Medulla oblongata (tissue), 1 donor: ENCODE results near the gene C22orf31.
"Not testable (repeated sequence)": the region's sequence is repeated elsewhere in the genome, so short reads cannot be mapped to it uniquely, and the experiment has no call there.

Source experiments
- DNase-seq: peaks from one replicate; pipeline ENCODE4 v3.0.0-alpha.2; 2015; ENCODE audit errors: extremely low spot score

C22orf31 gene

DNA sequence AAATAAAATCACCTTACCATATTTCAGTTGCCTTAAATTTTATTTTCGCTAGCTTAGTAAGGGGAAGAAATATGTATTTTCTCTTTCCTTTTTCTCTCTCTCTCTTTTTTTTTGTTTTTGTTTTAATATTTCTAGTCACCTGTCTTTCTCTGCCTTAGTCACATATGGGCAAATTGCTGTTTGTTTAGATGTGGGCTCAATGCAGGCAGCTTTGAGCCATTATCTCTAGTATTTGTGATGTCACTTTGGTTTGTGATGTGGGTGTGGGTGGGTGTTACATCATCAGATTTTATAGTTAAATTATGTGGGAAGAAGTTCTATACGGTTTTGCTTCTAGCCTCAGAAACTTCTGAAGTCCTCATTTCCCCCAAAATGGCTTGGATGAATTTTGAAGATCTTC is at the start of gene C22orf31:
Gene C22orf31, minus strand, starts transcription at position 59 of the 400 bp plus-strand sequence. Its CDS starts 39 bp downstream, at position 20.
- DNase-seq = no peak

DNA sequence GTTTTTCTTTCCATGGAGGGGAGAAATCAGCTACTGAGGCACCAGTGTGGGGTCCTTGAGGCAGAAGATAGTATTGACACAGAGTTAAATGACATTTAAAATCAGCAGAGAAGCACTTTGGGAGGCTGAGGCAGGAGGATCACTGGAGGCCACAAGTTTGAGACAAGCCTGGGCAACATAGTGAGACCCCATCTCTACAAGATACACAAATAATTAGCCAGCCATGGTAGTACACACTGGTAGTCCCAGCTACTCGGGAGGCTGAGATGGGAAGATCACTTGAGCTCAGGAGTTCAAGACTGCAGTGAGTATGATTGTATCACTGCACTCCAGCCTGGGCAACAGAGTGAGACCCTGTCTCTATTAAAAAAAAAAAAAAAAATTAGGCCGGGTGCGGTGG is 49.3 kb upstream of the C22orf31 start:
- no peak for DNase-seq

DNA sequence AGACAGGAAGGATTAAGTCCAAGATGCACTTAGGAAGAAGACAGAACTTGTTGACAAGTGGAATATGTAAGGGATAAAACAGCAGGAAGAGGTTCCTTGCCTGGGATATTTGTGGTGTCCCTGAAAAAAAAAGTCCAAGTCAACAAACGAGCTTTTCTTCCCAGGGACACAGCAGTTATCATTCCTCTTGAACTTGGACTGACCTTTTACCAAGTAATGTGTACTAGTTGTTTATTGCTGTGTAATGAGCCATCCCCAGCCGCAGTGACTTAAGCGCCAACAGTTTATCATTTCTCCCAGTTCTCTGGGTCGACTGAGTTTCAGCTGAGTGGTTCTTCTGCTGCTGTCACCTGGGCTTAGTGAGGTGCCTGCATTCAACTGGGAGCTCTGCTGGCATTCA is 48.2 kb upstream of the C22orf31 start:
- no peak for DNase-seq

GRCh38 chr22:29108137-29108536 is 46.5 kb upstream of the C22orf31 start:
- DNase-seq = no peak

- DNase-seq = no peak
Observed at GRCh38 chr22:29106839-29107238, 45.2 kb upstream of the C22orf31 start.

DNA sequence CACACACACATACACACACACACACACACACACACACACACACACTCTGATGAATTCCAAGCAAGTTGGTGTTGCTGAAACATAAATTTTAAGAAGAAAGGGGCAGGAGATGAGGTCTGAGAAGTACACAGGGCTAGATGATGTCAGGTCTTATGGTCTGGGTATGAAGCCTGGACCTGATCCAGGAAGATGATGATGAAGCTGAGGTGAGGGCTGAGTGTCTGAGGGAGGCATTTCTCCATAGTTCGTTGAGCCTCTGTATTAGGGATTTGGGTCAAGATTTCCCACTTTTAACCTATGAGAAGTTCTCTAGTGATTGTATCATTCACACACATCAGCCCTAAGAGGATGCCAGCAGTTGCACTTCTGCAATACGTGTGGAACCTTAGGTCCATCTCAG is 43.8 kb upstream of the C22orf31 start:
- DNase-seq = no peak

- no peak for DNase-seq
Observed at GRCh38 chr22:29103121-29103520, 41.5 kb upstream of the C22orf31 start.

DNA sequence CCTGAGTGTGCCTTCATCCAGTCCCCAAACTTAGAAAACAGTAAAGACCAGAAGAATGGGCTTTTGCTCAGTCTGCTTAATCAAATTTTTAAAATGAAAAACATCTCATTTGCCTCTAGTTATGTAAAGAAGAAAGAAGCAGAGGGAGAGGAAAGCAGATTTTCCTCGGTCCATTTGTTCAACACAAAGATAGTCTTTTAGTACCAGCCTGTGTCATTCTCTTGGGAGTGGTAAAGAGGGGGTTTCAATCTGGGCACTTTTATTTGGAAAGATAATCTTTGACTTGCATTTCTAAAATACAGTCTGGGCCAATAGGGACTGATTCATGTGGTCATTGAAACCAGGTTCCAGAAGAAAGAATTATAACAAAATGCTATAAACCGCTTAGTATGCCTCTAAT is 40.7 kb upstream of the C22orf31 start:
- DNase-seq = no peak

GRCh38 chr22:29098296-29098695 is 36.7 kb upstream of the C22orf31 start:
- DNase-seq = no peak

GRCh38 chr22:29096736-29097669 is 35.4 kb upstream of the C22orf31 start:
- DNase-seq = peak; percentile 50

DNA sequence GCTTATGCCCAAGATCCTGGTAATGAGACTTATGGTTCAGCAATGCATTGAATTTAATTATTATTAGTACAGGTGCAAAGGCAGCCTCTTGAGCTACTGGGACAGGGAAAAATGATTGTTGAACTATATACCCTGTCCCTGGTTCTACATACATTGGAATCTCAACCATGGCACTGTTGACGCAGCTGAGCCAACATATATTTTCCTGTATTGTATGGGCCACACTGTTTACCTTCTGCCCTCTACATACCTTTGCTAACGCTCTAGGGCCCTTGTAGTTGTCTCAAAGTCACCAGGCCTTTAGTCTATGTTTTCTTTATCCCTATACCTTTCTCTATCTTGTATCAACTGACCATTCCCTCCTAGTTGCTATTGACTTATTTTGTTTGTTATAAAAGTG is 33.8 kb upstream of the C22orf31 start:
- DNase-seq = no peak

DNA sequence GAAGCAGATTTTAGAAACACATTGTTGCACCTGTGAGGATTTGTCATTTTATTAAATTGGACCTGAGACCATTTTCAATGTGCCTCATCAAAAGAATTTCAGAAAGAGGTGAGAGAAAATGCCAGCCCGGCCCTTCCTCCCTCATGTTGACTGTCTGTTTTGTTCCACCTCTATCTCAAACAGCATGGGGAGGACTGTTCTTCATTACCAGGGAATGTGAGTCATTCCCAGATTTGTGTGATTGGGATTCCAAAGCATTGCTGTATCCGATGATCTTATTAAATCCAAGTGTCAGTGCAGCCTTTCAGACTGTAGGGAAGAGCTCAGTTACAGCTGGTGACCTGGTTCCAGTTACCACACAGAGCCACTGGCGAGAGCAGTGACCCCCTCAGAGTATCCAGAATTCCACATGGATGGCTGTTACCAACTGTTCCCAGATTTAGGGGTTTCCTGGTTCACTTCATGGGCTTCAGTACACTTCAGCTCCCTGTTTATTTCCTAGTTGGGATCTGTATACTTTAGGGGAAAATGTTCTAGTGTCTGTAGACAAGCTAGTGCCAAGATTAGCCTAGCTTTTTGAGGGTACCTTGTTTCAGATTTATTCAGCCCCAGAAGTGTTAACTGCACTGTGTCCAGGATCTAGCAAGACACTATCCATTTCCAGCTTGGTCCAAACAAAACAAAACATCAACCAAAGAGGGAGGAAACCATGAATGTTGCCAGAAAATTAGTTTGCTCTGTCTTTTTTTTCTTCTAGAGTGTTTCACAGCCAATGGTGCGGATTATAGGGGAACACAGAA is 32.1 kb upstream of the C22orf31 start:
- DNase-seq = no peak

DNA sequence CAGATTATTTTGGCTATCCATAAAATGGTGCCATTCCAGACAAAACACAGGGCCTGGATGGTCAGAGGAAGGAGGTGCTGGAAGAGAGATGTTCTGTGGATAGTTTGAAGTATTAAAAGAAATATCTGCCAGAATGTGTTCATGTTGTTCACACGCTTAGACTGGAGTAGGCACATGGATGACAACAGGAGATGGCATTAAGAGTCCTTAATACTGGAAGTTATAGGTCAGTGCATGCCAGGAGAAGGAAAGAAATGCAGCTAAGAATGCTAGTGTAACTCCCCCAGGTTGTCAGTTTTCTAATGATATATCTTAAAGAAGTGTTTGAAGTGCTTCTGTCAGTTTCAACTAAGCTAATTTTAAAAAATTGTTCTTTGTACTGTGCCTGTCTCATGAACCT is 31.4 kb upstream of the C22orf31 start:
- DNase-seq = no peak

DNA sequence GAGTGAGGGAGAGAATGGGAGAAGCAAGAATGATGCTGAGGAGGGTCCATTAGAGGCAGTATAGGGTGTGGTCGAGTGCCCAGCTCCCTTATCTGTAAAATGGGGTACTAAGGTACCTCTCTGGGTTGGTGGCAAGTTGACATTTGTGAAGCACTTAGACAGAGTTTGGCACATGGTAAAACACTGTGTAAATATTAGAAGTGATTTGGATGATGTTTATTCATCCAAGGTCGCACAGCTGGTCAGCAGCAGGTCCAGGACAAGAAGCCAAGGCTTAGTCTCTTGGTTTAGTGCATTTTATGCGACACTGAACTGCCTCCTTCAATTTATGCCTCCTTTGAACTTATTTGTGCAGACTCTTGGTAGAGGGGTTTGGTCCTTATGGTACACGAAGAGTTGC is 30.6 kb upstream of the C22orf31 start:
- DNase-seq = no peak

DNA sequence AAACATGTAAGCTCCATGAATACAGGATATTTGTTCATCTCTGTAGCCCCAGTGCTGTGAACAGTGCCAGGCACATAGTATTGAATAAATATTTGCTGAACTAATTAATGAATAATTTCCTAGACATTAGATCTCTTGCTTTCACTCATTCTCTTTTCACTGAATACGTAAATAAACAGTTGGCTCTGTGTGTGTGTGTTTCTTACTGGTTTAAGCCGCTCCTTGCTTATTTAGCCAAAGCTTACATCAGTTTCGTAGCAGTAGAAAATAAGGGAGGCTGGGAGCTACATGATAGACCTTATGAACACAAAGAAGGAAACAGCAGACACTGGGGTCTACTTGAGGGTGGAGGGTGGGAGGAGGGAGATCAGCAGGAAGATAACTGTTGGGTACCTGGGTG is 28.4 kb upstream of the C22orf31 start:
- no peak for DNase-seq

GRCh38 chr22:29089507-29089906 is 27.9 kb upstream of the C22orf31 start:
- no peak for DNase-seq

DNA sequence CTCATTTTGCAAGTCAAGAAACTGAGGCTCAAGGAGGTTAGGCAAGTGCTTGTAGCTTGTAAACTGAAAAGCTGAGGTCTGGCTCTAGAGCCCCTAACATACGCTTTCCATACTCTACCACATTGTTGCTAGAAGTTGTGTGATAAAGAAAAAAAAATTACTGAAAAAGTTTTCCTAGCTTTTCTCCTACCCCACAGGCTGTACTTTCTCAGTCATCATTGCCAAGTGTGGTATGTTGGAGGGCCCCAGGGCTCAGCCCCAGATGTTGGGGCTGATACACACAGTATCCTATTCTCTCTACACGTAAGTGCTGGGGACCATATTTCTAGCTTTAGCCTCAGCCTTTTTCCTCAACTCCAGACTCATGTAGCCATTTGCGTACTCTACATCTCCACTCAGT is 27.2 kb upstream of the C22orf31 start:
- no peak for DNase-seq

DNA sequence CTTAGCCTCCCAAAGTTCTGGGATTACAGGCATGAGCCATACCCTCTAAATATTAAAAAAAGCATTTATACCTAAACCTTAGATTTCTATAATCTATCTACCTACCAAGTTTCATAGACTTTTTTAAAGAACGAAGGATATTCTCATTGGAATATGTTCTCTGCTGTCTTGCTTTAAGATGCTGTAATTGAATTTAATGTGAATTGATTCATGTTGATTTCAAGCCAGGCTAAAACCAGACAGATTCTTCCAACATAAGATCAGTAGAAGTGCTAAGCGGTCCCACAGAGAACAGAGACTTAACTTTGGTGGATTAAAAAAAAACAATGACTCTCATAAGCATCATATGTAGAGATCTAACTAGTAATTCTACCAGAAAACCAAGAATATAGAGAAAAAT is 25.4 kb upstream of the C22orf31 start:
- DNase-seq = no peak

- no peak for DNase-seq
Observed at GRCh38 chr22:29083933-29084591, 22.4 kb upstream of the C22orf31 start.

GRCh38 chr22:29083576-29083932 is 21.9 kb upstream of the C22orf31 start:
- not testable (repeated sequence) for DNase-seq

DNA sequence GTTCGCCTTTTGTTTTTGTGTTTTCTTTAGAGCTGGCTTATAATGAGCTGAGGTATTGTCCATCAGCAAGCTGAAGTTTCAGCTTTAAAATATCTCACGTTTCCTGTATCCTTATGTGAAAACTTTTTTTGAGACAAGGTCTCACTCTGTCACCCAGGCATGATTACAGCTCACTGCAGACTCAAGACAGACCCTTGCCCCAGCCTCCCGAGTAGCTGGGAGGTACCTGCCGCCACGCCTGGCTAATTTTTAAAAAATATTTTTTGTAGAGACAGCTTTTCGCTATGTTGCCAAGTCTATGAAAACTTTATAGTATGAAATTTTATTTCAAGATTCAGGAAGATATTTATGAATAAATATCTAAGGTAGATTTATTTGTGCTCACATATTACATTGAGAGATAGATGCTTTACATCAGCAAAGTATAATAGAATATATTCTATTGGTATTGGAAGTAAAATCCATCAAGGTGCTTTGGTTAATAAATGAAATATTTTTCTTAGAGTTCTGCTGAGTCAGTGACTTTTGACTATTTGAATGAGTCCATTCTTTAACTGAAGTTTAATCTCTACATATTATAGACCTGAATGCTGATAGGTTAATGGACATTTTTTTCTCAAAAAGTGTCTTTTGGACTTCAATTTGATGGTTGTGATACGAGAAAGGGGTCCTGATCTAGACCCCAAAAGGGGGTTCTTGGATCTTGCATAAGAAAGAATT is 21.4 kb upstream of the C22orf31 start:
- no peak for DNase-seq
